CD4-positive, alpha-beta memory T cell (primary cell): ENCODE data around the gene BMP2K. TPM values are rescaled to one million over a fixed set of nuclear protein-coding genes. Genes with fewer than 3 reads are reported as not detected.

Source experiments
- CTCF ChIA-PET: fragments of 350-600 bp; sonication (Branson Sonifier 250); formaldehyde crosslinking; loops from one replicate; lab custom pipeline; 2021; ENCODE audit warnings: inconsistent platforms; ENCODE audit not compliant: partially characterized antibody; lab: Charles Lee
- POLR2A ChIA-PET: fragments of 350-600 bp; sonication (Branson Sonifier 250); formaldehyde crosslinking; loops from one replicate; lab custom pipeline; 2021; ENCODE audit not compliant: partially characterized antibody; lab: Charles Lee
- DNase-seq, 5 donors: peaks; one replicate each; pipeline versions ENCODE4 v3.0.0 to v3.0.0-alpha.2; 2020 to 2022; ENCODE audit warnings: mixed read lengths in 1 of 5
- H3K27ac ChIP-seq: one replicate; pipeline ENCODE4 v1.7.0; 2013; ENCODE audit warnings: low read depth, low read length
- H3K27me3 ChIP-seq: 2 replicates; pipeline ENCODE4 v1.7.0; 2013; ENCODE audit warnings: mild to moderate bottlenecking, low read length, moderate library complexity; ENCODE audit not compliant: insufficient read depth
- H3K36me3 ChIP-seq: 2 replicates; pipeline ENCODE4 v1.7.0; 2013; ENCODE audit warnings: mild to moderate bottlenecking, low read length, moderate library complexity; ENCODE audit not compliant: insufficient read depth
- H3K4me1 ChIP-seq: 2 replicates; pipeline ENCODE4 v1.7.0; 2013; ENCODE audit warnings: mild to moderate bottlenecking, low read length, moderate library complexity; ENCODE audit not compliant: insufficient read depth
- H3K4me3 ChIP-seq, 2 donors: one replicate each; pipeline ENCODE4 v1.7.0; 2013; ENCODE audit warnings: low read length in 2 of 2, mild to moderate bottlenecking in 1 of 2
- H3K9me3 ChIP-seq, 2 donors: one replicate each; pipeline ENCODE4 v1.7.0; 2013; ENCODE audit warnings: low read length in 2 of 2, control low read depth in 1 of 2; ENCODE audit not compliant: control insufficient read depth in 1 of 2
- H3K27ac Mint-ChIP-seq, 7 donors: one replicate each; pipeline ENCODE4 v1.8.0; 2020 to 2021; ENCODE audit warnings: mixed read lengths in 7 of 7, mild to moderate bottlenecking in 6 of 7, inconsistent platforms in 3 of 7, moderate library complexity in 3 of 7
- H3K27me3 Mint-ChIP-seq, 2 donors: one replicate each; pipeline ENCODE4 v1.8.0; 2020 to 2021; ENCODE audit warnings: mixed read lengths in 2 of 2
- H3K36me3 Mint-ChIP-seq, 2 donors: one replicate each; pipeline ENCODE4 v1.8.0; 2020 to 2021; ENCODE audit warnings: mixed read lengths in 2 of 2, inconsistent platforms in 1 of 2, mild to moderate bottlenecking in 1 of 2
- H3K4me1 Mint-ChIP-seq, 4 donors: one replicate each; pipeline ENCODE4 v1.8.0; 2020 to 2021; ENCODE audit warnings: mixed read lengths in 4 of 4, mild to moderate bottlenecking in 1 of 4
- H3K4me3 Mint-ChIP-seq, 8 donors: one replicate each; pipeline ENCODE4 v1.8.0; 2020 to 2021; ENCODE audit warnings: mixed read lengths in 8 of 8, mild to moderate bottlenecking in 7 of 8, moderate library complexity in 6 of 8, inconsistent platforms in 3 of 8
- H3K9me3 Mint-ChIP-seq, 8 donors: one replicate each; pipeline ENCODE4 v1.8.0; 2020 to 2021; ENCODE audit warnings: mixed read lengths in 8 of 8, mild to moderate bottlenecking in 5 of 8, inconsistent platforms in 3 of 8, moderate library complexity in 1 of 8
- intact Hi-C: fragments of 100-400 bp; cut with micrococcal nuclease; formaldehyde crosslinking; loops from one replicate; pipeline ENCODE4 v1.15.1; 2023
- polyA plus RNA-seq, 2 donors: library from polyadenylated mRNA; unstranded; fragments of 300-500 nt; fragmentation: Illumina TruSeq; gene quantifications; one replicate each; pipeline ENCODE4 v1.2.3, GENCODE V29; 2021
- total RNA-seq, 2 experiments: library from RNA; stranded (reverse); gene quantifications; one replicate each; pipeline ENCODE4 v1.2.3, GENCODE V29; 2021

The BMP2K gene
- total and polyA plus RNA-seq, 4 experiments from 2014 or later = 1.8 to 9.9 (median 5.8) TPM

GRCh38 chr4:78926826-78927225 is 150.7 kb downstream of the BMP2K start:
- peaks cover 43 to 67% of the 10 kb centered on the region in 2 donors for H3K36me3 Mint-ChIP-seq
- ChIA-PET POLR2A (no interaction called here), CTCF (interaction anchor here (1.0 to 1.6 kb wide), 2 partner anchors 24 to 26 kb away, joined by 3 to 4 read pairs; no protein-coding TSS in a partner anchor)
- Histone ChIP-seq H3K4me3 (no peak overlapping the region), H3K27ac (no peak overlapping the region), H3K4me1 (no peaks in the 10 kb centered on the region), H3K9me3 (no peaks in the 10 kb centered on the region), H3K36me3 (peaks cover 7% of the 10 kb centered on the region), H3K27me3 (no peaks in the 10 kb centered on the region)
- no peaks in the 10 kb centered on the region for H3K27me3 Mint-ChIP-seq
- DNase-seq = no peak
- H3K9me3 Mint-ChIP-seq = peaks cover 0 to 2% (median 0%) of the 10 kb centered on the region in 8 donors
- no peak overlapping the region for H3K27ac Mint-ChIP-seq
- intact Hi-C loops = no loop called here
- no peak overlapping the region for H3K4me3 Mint-ChIP-seq
- peaks cover 0 to 4% (median 1%) of the 10 kb centered on the region in 4 donors for H3K4me1 Mint-ChIP-seq

- CTCF ChIA-PET = no interaction called here
- intact Hi-C loops = no loop called here
- peaks cover 0 to 7% (median 3%) of the 10 kb centered on the region in 4 donors for H3K4me1 Mint-ChIP-seq
- H3K4me3 Mint-ChIP-seq = no peak overlapping the region
- peaks cover 43 to 63% of the 10 kb centered on the region in 2 donors for H3K36me3 Mint-ChIP-seq
- peak overlapping the region in 1 of 7 donors; percentile 66 for H3K27ac Mint-ChIP-seq
- H3K4me3 ChIP-seq = no peak overlapping the region
- no peaks in the 10 kb centered on the region for H3K27me3 ChIP-seq
- POLR2A ChIA-PET = no interaction called here
- H3K4me1 ChIP-seq = no peaks in the 10 kb centered on the region
- H3K27me3 Mint-ChIP-seq = no peaks in the 10 kb centered on the region
- H3K9me3 ChIP-seq = no peaks in the 10 kb centered on the region
- no peaks in the 10 kb centered on the region for H3K9me3 Mint-ChIP-seq
- peaks cover 7% of the 10 kb centered on the region for H3K36me3 ChIP-seq
- no peak overlapping the region for H3K27ac ChIP-seq
- DNase-seq = no peak
Observed at GRCh38 chr4:78928835-78929234, 152.7 kb downstream of the BMP2K start.

GRCh38 chr4:78930016-78930629 is 154.0 kb downstream of the BMP2K start:
- intact Hi-C loops = loop anchor here (10.0 kb wide), 1 partner anchor 1195 kb away; no protein-coding TSS in a partner anchor
- POLR2A ChIA-PET = no interaction called here
- H3K36me3 ChIP-seq = peaks cover 7% of the 10 kb centered on the region
- DNase-seq = no peak
- peaks cover 41 to 54% of the 10 kb centered on the region in 2 donors for H3K36me3 Mint-ChIP-seq
- CTCF ChIA-PET = no interaction called here
- H3K4me3 Mint-ChIP-seq = no peak overlapping the region
- H3K27me3 Mint-ChIP-seq = no peaks in the 10 kb centered on the region
- no peaks in the 10 kb centered on the region for H3K9me3 ChIP-seq
- H3K27ac Mint-ChIP-seq = no peak overlapping the region
- no peaks in the 10 kb centered on the region for H3K27me3 ChIP-seq
- H3K4me1 Mint-ChIP-seq = peaks cover 0 to 9% (median 8%) of the 10 kb centered on the region in 4 donors
- no peaks in the 10 kb centered on the region for H3K4me1 ChIP-seq
- no peak overlapping the region for H3K4me3 ChIP-seq
- H3K27ac ChIP-seq = no peak overlapping the region
- H3K9me3 Mint-ChIP-seq = no peaks in the 10 kb centered on the region

- Mint-ChIP-seq H3K9me3 (no peaks in the 10 kb centered on the region), H3K4me3 (peak overlapping the region in 2 of 8 donors; percentile 10 to 14), H3K36me3 (peaks cover 4 to 13% of the 10 kb centered on the region in 2 donors), H3K27ac (peak overlapping the region in 3 of 7 donors; percentile 8 to 73 (median 37)), H3K27me3 (peaks cover 0 to 2% of the 10 kb centered on the region in 2 donors), H3K4me1 (peaks cover 28 to 46% (median 37%) of the 10 kb centered on the region in 4 donors)
- Histone ChIP-seq H3K27ac (no peak overlapping the region), H3K27me3 (no peaks in the 10 kb centered on the region), H3K36me3 (no peaks in the 10 kb centered on the region), H3K4me1 (peaks cover 36% of the 10 kb centered on the region), H3K9me3 (no peaks in the 10 kb centered on the region), H3K4me3 (no peak overlapping the region)
- DNase-seq = no peak
- ChIA-PET POLR2A (no interaction called here), CTCF (interaction anchor here (4.1 kb wide), 1 partner anchor 15 kb away, joined by 47 read pairs; no protein-coding TSS in a partner anchor)
- intact Hi-C loops = loop anchor here (5.0 to 10.0 kb wide), 3 partner anchors 280 to 1265 kb away; no protein-coding TSS in a partner anchor
Observed at GRCh38 chr4:78936989-78937388, 160.8 kb downstream of the BMP2K start.

GRCh38 chr4:78937837-78938236 is 161.7 kb downstream of the BMP2K start:
- Histone ChIP-seq H3K4me1 (peaks cover 36% of the 10 kb centered on the region), H3K4me3 (no peak overlapping the region), H3K27me3 (no peaks in the 10 kb centered on the region), H3K36me3 (no peaks in the 10 kb centered on the region), H3K27ac (no peak overlapping the region), H3K9me3 (no peaks in the 10 kb centered on the region)
- no peak for DNase-seq
- H3K36me3 Mint-ChIP-seq = peaks cover 0 to 9% of the 10 kb centered on the region in 2 donors
- CTCF ChIA-PET = interaction anchor here (4.1 kb wide), 1 partner anchor 14 kb away, joined by 47 read pairs; no protein-coding TSS in a partner anchor
- intact Hi-C loops = loop anchor here (5.0 to 10.0 kb wide), 3 partner anchors 281 to 1264 kb away; no protein-coding TSS in a partner anchor
- POLR2A ChIA-PET = no interaction called here
- no peaks in the 10 kb centered on the region for H3K9me3 Mint-ChIP-seq
- peaks cover under 1 to 7% of the 10 kb centered on the region in 2 donors for H3K27me3 Mint-ChIP-seq
- peaks cover 28 to 46% (median 36%) of the 10 kb centered on the region in 4 donors for H3K4me1 Mint-ChIP-seq
- peak overlapping the region in 5 of 7 donors; percentile 54 to 90 (median 67) for H3K27ac Mint-ChIP-seq
- peak overlapping the region in 7 of 8 donors; percentile 33 to 99 (median 65) for H3K4me3 Mint-ChIP-seq

- Histone ChIP-seq H3K4me3 (peak overlapping the region; percentile 74 to 75), H3K4me1 (peaks cover 36% of the 10 kb centered on the region), H3K9me3 (no peaks in the 10 kb centered on the region), H3K36me3 (no peaks in the 10 kb centered on the region), H3K27me3 (no peaks in the 10 kb centered on the region), H3K27ac (peak overlapping the region; percentile 75)
- peaks cover 0 to 6% of the 10 kb centered on the region in 2 donors for H3K36me3 Mint-ChIP-seq
- H3K27me3 Mint-ChIP-seq = peaks cover 5 to 11% of the 10 kb centered on the region in 2 donors
- H3K9me3 Mint-ChIP-seq = no peaks in the 10 kb centered on the region
- DNase-seq = peak in 2 of 5 donors; percentile 5 to 12
- H3K4me3 Mint-ChIP-seq = peak overlapping the region; percentile 95 to 100 (median 98)
- intact Hi-C loops = loop anchor here (5.0 to 10.0 kb wide), 3 partner anchors 281 to 1264 kb away; no protein-coding TSS in a partner anchor
- POLR2A ChIA-PET = interaction anchor here (0.7 to 1.2 kb wide), 7 partner anchors 9 to 1257 kb away, joined by 3 to 4 read pairs (median 3); partner anchors contain the start of gene BMP2K
- H3K4me1 Mint-ChIP-seq = peaks cover 25 to 46% (median 35%) of the 10 kb centered on the region in 4 donors
- CTCF ChIA-PET = interaction anchor here (4.1 kb wide), 1 partner anchor 14 kb away, joined by 47 read pairs; no protein-coding TSS in a partner anchor
- peak overlapping the region; percentile 90 to 99 (median 97) for H3K27ac Mint-ChIP-seq
Observed at GRCh38 chr4:78938474-78938867, 162.3 kb downstream of the BMP2K start.
